Measurements from ENCODE around the gene RCVRN. TPM values are rescaled to one million over a fixed set of nuclear protein-coding genes. Genes with fewer than 3 reads are reported as not detected.

The RCVRN gene
- total RNA-seq, 5 donors from 2014 or later (not counting 1 experiment from before 2014, with no cell fraction given): 0.37 TPM; not detected in 4

DNA sequence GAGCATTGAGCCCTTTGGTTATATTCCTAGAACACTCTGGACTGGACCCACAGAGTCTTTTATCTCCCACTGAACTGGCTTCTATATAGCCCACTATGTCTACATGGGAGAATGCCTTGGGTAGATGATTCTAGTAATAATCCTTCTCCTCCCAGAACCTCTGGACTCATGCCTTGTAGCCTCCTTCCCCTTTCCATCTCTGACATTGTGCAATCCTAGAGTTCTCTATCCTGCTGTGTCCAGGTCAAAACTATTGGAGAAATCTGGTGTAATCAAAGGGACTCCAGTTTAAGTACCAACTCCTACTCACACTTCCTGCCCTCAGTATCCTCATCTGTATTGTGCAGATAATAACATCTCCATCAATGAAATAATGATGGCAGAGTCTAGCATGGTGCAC, 9.1 kb downstream of the RCVRN start:
- Histone ChIP-seq H3K4me1 (ENCODE audit: control insufficient read depth in 1 of 2, extremely low read depth in 1 of 2, insufficient read depth in 2 of 2, low read length in 2 of 2) (no peaks in the 10 kb centered on the region), H3K27ac (ENCODE audit: low read length) (no peak overlapping the region), H3K9me3 (no peaks in the 10 kb centered on the region), H3K4me3 (ENCODE audit: control insufficient read depth in 1 of 2, extremely low read depth in 1 of 2, low read length in 1 of 2) (no peak overlapping the region), H3K36me3 (ENCODE audit: control insufficient read depth in 2 of 2, extremely low read depth in 1 of 2, insufficient read depth in 1 of 2, low read length in 1 of 2) (no peaks in the 10 kb centered on the region), H3K27me3 (replicated peaks in 1 of 2; ENCODE audit: control insufficient read depth in 2 of 2, extremely low read depth in 1 of 2, insufficient read depth in 2 of 2, low read length in 1 of 2) (peaks cover 0 to 24% of the 10 kb centered on the region in 2 experiments)
- H3K4me1 Mint-ChIP-seq: no peaks in the 10 kb centered on the region
- POLR2A ChIA-PET: no interaction called here
- CTCF ChIA-PET: no interaction called here
- no peaks in the 10 kb centered on the region for H3K9me3 Mint-ChIP-seq
- H3K27me3 Mint-ChIP-seq: peaks cover 19 to 25% of the 10 kb centered on the region in 2 donors
- ATAC-seq (replicated peaks in 1 of 4): no peak
- no peak for DNase-seq
- H3K36me3 Mint-ChIP-seq: no peaks in the 10 kb centered on the region
- H3K4me3 Mint-ChIP-seq: no peak overlapping the region
- no peak overlapping the region for H3K27ac Mint-ChIP-seq

- Mint-ChIP-seq H3K4me3 (no peak overlapping the region), H3K27me3 (peaks cover 21 to 25% of the 10 kb centered on the region in 2 donors), H3K4me1 (no peaks in the 10 kb centered on the region), H3K27ac (no peak overlapping the region), H3K36me3 (no peaks in the 10 kb centered on the region), H3K9me3 (no peaks in the 10 kb centered on the region)
- CTCF ChIA-PET: no interaction called here
- DNase-seq (no peak), ATAC-seq (replicated peaks in 1 of 4) (no peak)
- Histone ChIP-seq H3K27me3 (replicated peaks in 1 of 2; ENCODE audit: control insufficient read depth in 2 of 2, extremely low read depth in 1 of 2, insufficient read depth in 2 of 2, low read length in 1 of 2) (peaks cover 0 to 18% of the 10 kb centered on the region in 2 experiments), H3K27ac (ENCODE audit: low read length) (no peak overlapping the region), H3K9me3 (no peaks in the 10 kb centered on the region), H3K4me1 (ENCODE audit: control insufficient read depth in 1 of 2, extremely low read depth in 1 of 2, insufficient read depth in 2 of 2, low read length in 2 of 2) (no peaks in the 10 kb centered on the region), H3K4me3 (ENCODE audit: control insufficient read depth in 1 of 2, extremely low read depth in 1 of 2, low read length in 1 of 2) (no peak overlapping the region), H3K36me3 (ENCODE audit: control insufficient read depth in 2 of 2, extremely low read depth in 1 of 2, insufficient read depth in 1 of 2, low read length in 1 of 2) (no peaks in the 10 kb centered on the region)
- POLR2A ChIA-PET: no interaction called here
- 84% methylated on average over 2 of the region's 3 CpGs for WGBS (ENCODE audit: insufficient coverage)
Measured at GRCh38 chr17:9894231-9894630, 10.8 kb downstream of the RCVRN start.

- Histone ChIP-seq H3K4me1 (ENCODE audit: control insufficient read depth in 1 of 2, extremely low read depth in 1 of 2, insufficient read depth in 2 of 2, low read length in 2 of 2) (no peaks in the 10 kb centered on the region), H3K4me3 (ENCODE audit: control insufficient read depth in 1 of 2, extremely low read depth in 1 of 2, low read length in 1 of 2) (no peak overlapping the region), H3K9me3 (no peaks in the 10 kb centered on the region), H3K36me3 (ENCODE audit: control insufficient read depth in 2 of 2, extremely low read depth in 1 of 2, insufficient read depth in 1 of 2, low read length in 1 of 2) (no peaks in the 10 kb centered on the region), H3K27me3 (replicated peaks in 1 of 2; ENCODE audit: control insufficient read depth in 2 of 2, extremely low read depth in 1 of 2, insufficient read depth in 2 of 2, low read length in 1 of 2) (peaks cover 0 to 16% of the 10 kb centered on the region in 2 experiments), H3K27ac (ENCODE audit: low read length) (no peak overlapping the region)
- WGBS (ENCODE audit: insufficient coverage): no CpG with 5 or more reads among the region's 3 CpGs
- Mint-ChIP-seq H3K27ac (no peak overlapping the region), H3K9me3 (no peaks in the 10 kb centered on the region), H3K36me3 (no peaks in the 10 kb centered on the region), H3K4me1 (no peaks in the 10 kb centered on the region), H3K27me3 (peaks cover 21 to 25% of the 10 kb centered on the region in 2 donors), H3K4me3 (no peak overlapping the region)
- ATAC-seq (replicated peaks in 1 of 4): no peak
- no peak for DNase-seq
- ChIA-PET CTCF (interaction anchor here in 1 of 2 donors (0.5 kb wide), 1 partner anchor 611 kb away, joined by 3 read pairs; no protein-coding TSS in a partner anchor), POLR2A (no interaction called here)
Measured at GRCh38 chr17:9893411-9894012, 11.6 kb downstream of the RCVRN start.

GRCh38 chr17:9890124-9890523, 14.9 kb downstream of the RCVRN start:
- peaks cover 0 to 15% of the 10 kb centered on the region in 2 experiments for H3K27me3 ChIP-seq (replicated peaks in 1 of 2; ENCODE audit: control insufficient read depth in 2 of 2, extremely low read depth in 1 of 2, insufficient read depth in 2 of 2, low read length in 1 of 2)
- DNase-seq (no peak), ATAC-seq (replicated peaks in 1 of 4) (no peak)
- H3K4me3 ChIP-seq (ENCODE audit: control insufficient read depth in 1 of 2, extremely low read depth in 1 of 2, low read length in 1 of 2): no peak overlapping the region
- WGBS (ENCODE audit: insufficient coverage): 62% methylated on average over 1 of the region's 2 CpGs
- no peak overlapping the region for H3K27ac ChIP-seq (ENCODE audit: low read length)
- no peak overlapping the region for H3K4me3 Mint-ChIP-seq
- H3K4me1 ChIP-seq (ENCODE audit: control insufficient read depth in 1 of 2, extremely low read depth in 1 of 2, insufficient read depth in 2 of 2, low read length in 2 of 2): no peaks in the 10 kb centered on the region
- no peak overlapping the region for H3K27ac Mint-ChIP-seq
- H3K9me3 ChIP-seq: no peaks in the 10 kb centered on the region
- H3K4me1 Mint-ChIP-seq: no peaks in the 10 kb centered on the region
- no peaks in the 10 kb centered on the region for H3K9me3 Mint-ChIP-seq
- H3K27me3 Mint-ChIP-seq: peaks cover 16 to 17% of the 10 kb centered on the region in 2 donors
- POLR2A ChIA-PET: no interaction called here
- no peaks in the 10 kb centered on the region for H3K36me3 ChIP-seq (ENCODE audit: control insufficient read depth in 2 of 2, extremely low read depth in 1 of 2, insufficient read depth in 1 of 2, low read length in 1 of 2)
- H3K36me3 Mint-ChIP-seq: no peaks in the 10 kb centered on the region
- CTCF ChIA-PET: no interaction called here

- Mint-ChIP-seq H3K4me3 (no peak overlapping the region), H3K4me1 (no peaks in the 10 kb centered on the region), H3K9me3 (peaks cover 5 to 15% (median 12%) of the 10 kb centered on the region in 3 donors), H3K36me3 (no peaks in the 10 kb centered on the region), H3K27me3 (peaks cover 7% of the 10 kb centered on the region in 2 donors), H3K27ac (no peak overlapping the region)
- DNase-seq: no peak
- CTCF ChIA-PET: no interaction called here
- H3K27ac ChIP-seq (ENCODE audit: low read length): no peak overlapping the region
- no peak for ATAC-seq (replicated peaks in 1 of 4)
- no peaks in the 10 kb centered on the region for H3K36me3 ChIP-seq (ENCODE audit: control insufficient read depth in 2 of 2, extremely low read depth in 1 of 2, insufficient read depth in 1 of 2, low read length in 1 of 2)
- H3K9me3 ChIP-seq: no peaks in the 10 kb centered on the region
- no peaks in the 10 kb centered on the region for H3K4me1 ChIP-seq (ENCODE audit: control insufficient read depth in 1 of 2, extremely low read depth in 1 of 2, insufficient read depth in 2 of 2, low read length in 2 of 2)
- H3K4me3 ChIP-seq (ENCODE audit: control insufficient read depth in 1 of 2, extremely low read depth in 1 of 2, low read length in 1 of 2): no peak overlapping the region
- POLR2A ChIA-PET: no interaction called here
- H3K27me3 ChIP-seq (replicated peaks in 1 of 2; ENCODE audit: control insufficient read depth in 2 of 2, extremely low read depth in 1 of 2, insufficient read depth in 2 of 2, low read length in 1 of 2): peaks cover 0 to 11% of the 10 kb centered on the region in 2 experiments
- WGBS (ENCODE audit: insufficient coverage): 86% methylated on average over 8 of the region's 8 CpGs
Measured at GRCh38 chr17:9887508-9887907, 17.6 kb downstream of the RCVRN start.

- no peaks in the 10 kb centered on the region for H3K4me1 ChIP-seq (ENCODE audit: control insufficient read depth in 1 of 2, extremely low read depth in 1 of 2, insufficient read depth in 2 of 2, low read length in 2 of 2)
- H3K27me3 ChIP-seq (replicated peaks in 1 of 2; ENCODE audit: control insufficient read depth in 2 of 2, extremely low read depth in 1 of 2, insufficient read depth in 2 of 2, low read length in 1 of 2): peaks cover 0 to 9% of the 10 kb centered on the region in 2 experiments
- no peak for DNase-seq
- Mint-ChIP-seq H3K4me1 (no peaks in the 10 kb centered on the region), H3K36me3 (no peaks in the 10 kb centered on the region), H3K27me3 (peaks cover 5 to 7% of the 10 kb centered on the region in 2 donors), H3K9me3 (peaks cover 13 to 25% (median 22%) of the 10 kb centered on the region in 3 donors), H3K4me3 (no peak overlapping the region), H3K27ac (no peak overlapping the region)
- ATAC-seq (replicated peaks in 1 of 4): no peak
- ChIA-PET POLR2A (no interaction called here), CTCF (no interaction called here)
- H3K27ac ChIP-seq (ENCODE audit: low read length): no peak overlapping the region
- H3K36me3 ChIP-seq (ENCODE audit: control insufficient read depth in 2 of 2, extremely low read depth in 1 of 2, insufficient read depth in 1 of 2, low read length in 1 of 2): no peaks in the 10 kb centered on the region
- no peaks in the 10 kb centered on the region for H3K9me3 ChIP-seq
- H3K4me3 ChIP-seq (ENCODE audit: control insufficient read depth in 1 of 2, extremely low read depth in 1 of 2, low read length in 1 of 2): no peak overlapping the region
- 94% methylated on average over 4 of the region's 5 CpGs for WGBS (ENCODE audit: insufficient coverage)
Measured at GRCh38 chr17:9886141-9886930, 18.7 kb downstream of the RCVRN start.

All from T-cell (primary cell).